Measurements from ENCODE around the gene GMPPA.

- TF ChIP-seq POLR2A (IDR thresholded peaks at IDR 0.05) (no peak), CTCF (IDR thresholded peaks at IDR 0.05 in 8 of 11, conservative IDR thresholded peaks at IDR 0.05 in 3 of 11) (no peak)
Measured at GRCh38 chr2:219554350-219554749, 55.7 kb downstream of the GMPPA start.

All from spleen (tissue), 7 donors.